WERI-Rb-1 (cell line): ENCODE measurements around the gene PHACTR3.

Experiments
- DNase-seq: peaks from one replicate; pipeline ENCODE4 v3.0.0-alpha.2; 2020
- H3K27ac ChIP-seq: fragments of 250-450 bp; sonication (Bioruptor Pico); 2 replicates; pipeline ENCODE4 v1.5.1; 2020; ENCODE audit warnings: mild to moderate bottlenecking, moderate library complexity
- H3K27me3 ChIP-seq: fragments of 250-450 bp; sonication (Bioruptor Pico); 2 replicates; pipeline ENCODE4 v1.5.1; 2021; ENCODE audit warnings: mild to moderate bottlenecking, low read depth, moderate library complexity; ENCODE audit not compliant: insufficient read depth, severe bottlenecking
- H3K36me3 ChIP-seq: fragments of 250-450 bp; sonication (Bioruptor Pico); 2 replicates; pipeline ENCODE4 v1.5.1; 2020; ENCODE audit warnings: mild to moderate bottlenecking, moderate library complexity
- H3K4me3 ChIP-seq: 2 replicates; pipeline ENCODE4 v1.5.1; 2011; ENCODE audit warnings: low read depth, mild to moderate bottlenecking, control low read depth, low read length
- H3K9me3 ChIP-seq: fragments of 250-450 bp; sonication (Bioruptor Pico); 2 replicates; pipeline ENCODE4 v1.5.1; 2021; ENCODE audit warnings: mild to moderate bottlenecking, moderate library complexity; ENCODE audit not compliant: severe bottlenecking
- CTCF ChIP-seq: IDR thresholded peaks from 2 replicates; pipeline ENCODE4 v1.5.1; 2011; ENCODE audit warnings: low read depth, mild to moderate bottlenecking, control low read depth, inconsistent platforms, low read length

The PHACTR3 gene

DNA sequence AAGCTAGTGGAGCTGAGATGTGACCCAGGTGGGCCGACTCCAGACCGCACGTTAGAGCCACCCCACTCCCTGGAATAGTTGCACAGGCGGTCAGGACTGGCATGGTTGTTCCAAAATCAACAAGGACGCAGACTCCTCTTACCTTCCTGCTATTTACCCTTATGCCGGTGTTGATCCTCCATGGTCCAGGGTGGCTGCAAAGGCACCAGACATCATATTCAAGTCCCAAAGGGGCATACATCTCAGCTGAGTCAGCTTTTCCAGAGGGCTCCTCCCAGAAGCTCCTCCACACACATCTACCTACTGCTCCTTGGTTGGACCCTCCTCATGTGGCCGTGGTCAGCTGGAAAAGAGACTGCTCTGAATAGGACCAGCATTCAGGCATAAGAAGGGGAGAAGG is 216.9 kb downstream of the PHACTR3 start:
- no peak overlapping the region for H3K27ac ChIP-seq
- no peaks in the 10 kb centered on the region for H3K9me3 ChIP-seq
- H3K36me3 ChIP-seq = no peaks in the 10 kb centered on the region
- H3K4me3 ChIP-seq = no peak overlapping the region
- no peak for TF ChIP-seq CTCF
- no peak for DNase-seq
- peaks cover 87% of the 10 kb centered on the region for H3K27me3 ChIP-seq

- Histone ChIP-seq H3K27ac (no peak overlapping the region), H3K4me3 (no peak overlapping the region), H3K36me3 (no peaks in the 10 kb centered on the region), H3K27me3 (peaks cover 86% of the 10 kb centered on the region), H3K9me3 (no peaks in the 10 kb centered on the region)
- TF ChIP-seq CTCF = no peak
- DNase-seq = no peak
Measured at GRCh38 chr20:59821788-59822187, 217.4 kb downstream of the PHACTR3 start.

- no peak overlapping the region for H3K27ac ChIP-seq
- no peak for DNase-seq
- no peak for TF ChIP-seq CTCF
- H3K36me3 ChIP-seq = no peaks in the 10 kb centered on the region
- H3K9me3 ChIP-seq = no peaks in the 10 kb centered on the region
- H3K4me3 ChIP-seq = no peak overlapping the region
- H3K27me3 ChIP-seq = peaks cover 86% of the 10 kb centered on the region
Measured at GRCh38 chr20:59822291-59823029, 218.1 kb downstream of the PHACTR3 start.

DNA sequence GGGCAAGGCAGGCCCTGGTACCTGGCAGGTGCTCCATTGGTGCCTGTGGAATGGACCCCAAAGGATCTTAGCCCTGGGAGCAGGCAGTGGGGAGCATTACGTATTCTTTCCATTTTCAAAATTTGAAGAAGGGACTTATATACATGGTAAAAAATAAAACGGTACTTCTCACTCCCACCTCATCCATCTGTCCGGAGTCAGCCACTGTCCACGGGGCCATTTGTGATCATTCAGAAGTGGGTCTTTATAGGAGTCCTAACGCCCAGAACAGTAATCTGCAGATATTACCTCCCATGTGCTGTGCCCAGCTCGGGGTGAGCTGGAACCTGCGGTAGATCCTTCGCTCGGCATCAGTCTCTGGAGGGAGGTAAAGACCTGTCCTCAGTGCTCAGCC is 218.7 kb downstream of the PHACTR3 start:
- no peak for TF ChIP-seq CTCF
- H3K9me3 ChIP-seq = no peaks in the 10 kb centered on the region
- no peak overlapping the region for H3K27ac ChIP-seq
- H3K4me3 ChIP-seq = no peak overlapping the region
- no peak for DNase-seq
- H3K36me3 ChIP-seq = no peaks in the 10 kb centered on the region
- peaks cover 86% of the 10 kb centered on the region for H3K27me3 ChIP-seq

DNA sequence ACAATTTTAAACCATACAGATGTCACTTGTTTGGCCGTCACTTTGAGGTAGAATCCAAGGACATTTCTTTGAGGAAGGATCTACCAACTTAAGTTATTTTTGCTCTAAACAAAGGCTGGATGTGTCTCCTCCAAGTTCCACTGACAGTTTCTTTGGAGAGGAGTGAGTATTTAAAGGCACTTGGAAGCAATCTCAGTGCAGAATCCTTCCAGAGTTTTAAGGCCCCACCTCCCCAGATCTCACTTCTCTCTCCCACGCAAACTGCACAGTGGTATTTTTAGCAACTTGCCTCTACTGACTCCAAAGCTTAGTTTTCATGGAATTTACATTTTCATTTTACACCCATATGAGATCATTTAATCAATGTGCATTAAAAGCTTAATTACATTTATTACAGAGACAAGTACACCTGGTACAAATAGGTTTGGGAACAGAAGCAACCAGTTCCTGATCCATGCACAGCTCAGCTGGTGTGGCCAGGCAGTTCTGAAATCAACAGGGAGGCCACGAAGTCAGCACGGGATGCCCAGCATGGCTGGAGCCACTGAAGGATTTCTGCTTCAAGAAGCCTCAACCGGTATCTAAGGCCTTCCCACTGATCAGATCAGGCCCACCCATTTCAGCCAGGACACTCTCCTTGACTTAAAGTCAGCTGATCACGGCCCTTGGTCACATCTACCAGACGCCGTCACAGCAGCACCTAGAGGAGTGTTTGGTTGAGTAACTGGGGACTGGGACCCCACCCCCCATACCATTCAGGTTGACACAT is 219.3 kb downstream of the PHACTR3 start:
- H3K4me3 ChIP-seq = no peak overlapping the region
- H3K27me3 ChIP-seq = peaks cover 86% of the 10 kb centered on the region
- no peak overlapping the region for H3K27ac ChIP-seq
- no peaks in the 10 kb centered on the region for H3K9me3 ChIP-seq
- DNase-seq = no peak
- TF ChIP-seq CTCF = no peak
- H3K36me3 ChIP-seq = no peaks in the 10 kb centered on the region
